Measurements from ENCODE around the gene AFF2.

DNA sequence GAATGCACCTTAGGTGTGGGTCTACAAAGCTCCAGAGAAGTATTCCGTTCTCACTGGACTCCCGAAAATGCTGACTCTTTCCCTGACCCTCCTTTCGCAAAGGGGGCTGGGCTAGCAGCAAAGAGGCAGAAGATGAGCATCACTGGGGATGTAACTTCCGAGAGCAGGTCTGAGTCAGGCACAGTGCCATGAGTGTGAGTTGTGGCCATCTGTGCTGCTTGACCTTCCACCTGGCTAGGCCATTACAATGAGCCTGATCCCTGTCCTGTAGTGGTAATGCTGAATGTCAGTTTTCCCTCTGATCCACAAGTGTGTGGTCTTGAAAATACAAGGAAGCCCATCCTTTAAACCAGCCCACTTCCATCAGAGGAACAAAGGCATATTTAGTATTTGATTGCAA, 479.4 kb downstream of the AFF2 start:
- TF ChIP-seq, protein P1, sequence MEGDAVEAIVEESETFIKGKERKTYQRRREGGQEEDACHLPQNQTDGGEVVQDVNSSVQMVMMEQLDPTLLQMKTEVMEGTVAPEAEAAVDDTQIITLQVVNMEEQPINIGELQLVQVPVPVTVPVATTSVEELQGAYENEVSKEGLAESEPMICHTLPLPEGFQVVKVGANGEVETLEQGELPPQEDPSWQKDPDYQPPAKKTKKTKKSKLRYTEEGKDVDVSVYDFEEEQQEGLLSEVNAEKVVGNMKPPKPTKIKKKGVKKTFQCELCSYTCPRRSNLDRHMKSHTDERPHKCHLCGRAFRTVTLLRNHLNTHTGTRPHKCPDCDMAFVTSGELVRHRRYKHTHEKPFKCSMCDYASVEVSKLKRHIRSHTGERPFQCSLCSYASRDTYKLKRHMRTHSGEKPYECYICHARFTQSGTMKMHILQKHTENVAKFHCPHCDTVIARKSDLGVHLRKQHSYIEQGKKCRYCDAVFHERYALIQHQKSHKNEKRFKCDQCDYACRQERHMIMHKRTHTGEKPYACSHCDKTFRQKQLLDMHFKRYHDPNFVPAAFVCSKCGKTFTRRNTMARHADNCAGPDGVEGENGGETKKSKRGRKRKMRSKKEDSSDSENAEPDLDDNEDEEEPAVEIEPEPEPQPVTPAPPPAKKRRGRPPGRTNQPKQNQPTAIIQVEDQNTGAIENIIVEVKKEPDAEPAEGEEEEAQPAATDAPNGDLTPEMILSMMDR (IDR thresholded peaks at IDR 0.05): no peak
- no peak for TF ChIP-seq EP300 (IDR thresholded peaks at IDR 0.05; ENCODE audit: low read depth)
- no peak for TF ChIP-seq POLR2A (IDR thresholded peaks at IDR 0.05)
- TF ChIP-seq POLR2AphosphoS5 (IDR thresholded peaks at IDR 0.05): no peak
